Hepatocyte (in vitro differentiated cells): ENCODE data around the gene JCHAIN. TPM values are rescaled to one million over a fixed set of nuclear protein-coding genes. Genes with fewer than 3 reads are reported as not detected.

Experiments used
- DNase-seq: peaks from one replicate; pipeline ENCODE4 v3.0.0-alpha.2; 2016; ENCODE audit warnings: low spot score
- H2AFZ ChIP-seq: fragments of 200-600 bp; sonication (generic); 2 replicates; pipeline ENCODE4 v1.6.0; 2016; ENCODE audit warnings: antibody characterized with exemption, mild to moderate bottlenecking
- H3K27ac ChIP-seq: fragments of 200-600 bp; sonication (generic); 2 replicates; pipeline ENCODE4 v1.5.1; 2016; ENCODE audit warnings: mild to moderate bottlenecking
- H3K27me3 ChIP-seq: fragments of 200-600 bp; sonication (generic); 2 replicates; pipeline ENCODE4 v1.6.1; 2016
- H3K36me3 ChIP-seq: fragments of 200-600 bp; sonication (generic); replicated peaks from 2 replicates; pipeline ENCODE4 v1.5.1; 2016; ENCODE audit warnings: low read depth; ENCODE audit not compliant: insufficient read depth
- H3K4me1 ChIP-seq: fragments of 200-600 bp; sonication (generic); 2 replicates; pipeline ENCODE4 v1.5.1; 2016; ENCODE audit warnings: mild to moderate bottlenecking, moderate library complexity; ENCODE audit not compliant: insufficient read depth
- H3K4me2 ChIP-seq: fragments of 200-600 bp; sonication (generic); 2 replicates; pipeline ENCODE4 v1.6.0; 2016
- H3K4me3 ChIP-seq: fragments of 200-600 bp; sonication (generic); 2 replicates; pipeline ENCODE4 v1.5.1; 2016; ENCODE audit warnings: mild to moderate bottlenecking
- H3K79me2 ChIP-seq: fragments of 200-600 bp; sonication (generic); 2 replicates; pipeline ENCODE4 v1.6.0; 2017; ENCODE audit warnings: mild to moderate bottlenecking
- H3K9me2 ChIP-seq: fragments of 200-600 bp; sonication (generic); replicated peaks from 2 replicates; pipeline ENCODE4 v1.6.0; 2017; ENCODE audit warnings: mild to moderate bottlenecking; ENCODE audit not compliant: insufficient read depth
- H3K9me3 ChIP-seq: fragments of 200-600 bp; sonication (generic); 2 replicates; pipeline ENCODE4 v1.5.1; 2016; ENCODE audit warnings: low read depth, mild to moderate bottlenecking
- H4K20me1 ChIP-seq: fragments of 200-600 bp; sonication (generic); 2 replicates; pipeline ENCODE4 v1.6.0; 2016; ENCODE audit warnings: mild to moderate bottlenecking; ENCODE audit not compliant: insufficient read depth, poor library complexity, severe bottlenecking
- EZH2 ChIP-seq: fragments of 200-600 bp; sonication (generic); IDR thresholded peaks from 2 replicates; pipeline ENCODE4 v1.6.1; 2016; ENCODE audit warnings: antibody characterized with exemption, mild to moderate bottlenecking, borderline replicate concordance
- EZH2phosphoT487 ChIP-seq: fragments of 200-600 bp; sonication (generic); IDR thresholded peaks from one replicate; pipeline ENCODE4 v1.6.1; 2018; ENCODE audit warnings: antibody characterized with exemption, mild to moderate bottlenecking, low read depth, moderate library complexity; ENCODE audit not compliant: unreplicated experiment, severe bottlenecking
- WGBS: methylation state at CpG from one replicate; pipeline ENCODE4 v1.1.6; 2016; ENCODE audit warnings: low lambda C conversion rate; ENCODE audit errors: missing lambda C conversion rate; 5-methylcytosine and 5-hydroxymethylcytosine counted together
- polyA plus RNA-seq: library from polyadenylated mRNA; unstranded; fragments of >200 nt; fragmentation: Nextera tagmentation; extraction: Ambion mirVana; gene quantifications from 2 replicates; pipeline ENCODE4 v1.2.1, GENCODE V29; 2016
- total RNA-seq: library from RNA; depleted of rRNA; stranded (reverse); fragments of >200 nt; gene quantifications from 2 replicates; pipeline ENCODE4 v1.2.3, GENCODE V29; 2014
- TF ChIP-seq, protein P1 (sequence below): fragments of 200-600 bp; sonication (generic); IDR thresholded peaks from 2 replicates; pipeline ENCODE4 v1.5.1; 2016; ENCODE audit warnings: antibody characterized with exemption, mild to moderate bottlenecking; ENCODE audit not compliant: poor library complexity

The JCHAIN gene
- total and polyA plus RNA-seq, 2 experiments from 2014 or later = not detected

DNA sequence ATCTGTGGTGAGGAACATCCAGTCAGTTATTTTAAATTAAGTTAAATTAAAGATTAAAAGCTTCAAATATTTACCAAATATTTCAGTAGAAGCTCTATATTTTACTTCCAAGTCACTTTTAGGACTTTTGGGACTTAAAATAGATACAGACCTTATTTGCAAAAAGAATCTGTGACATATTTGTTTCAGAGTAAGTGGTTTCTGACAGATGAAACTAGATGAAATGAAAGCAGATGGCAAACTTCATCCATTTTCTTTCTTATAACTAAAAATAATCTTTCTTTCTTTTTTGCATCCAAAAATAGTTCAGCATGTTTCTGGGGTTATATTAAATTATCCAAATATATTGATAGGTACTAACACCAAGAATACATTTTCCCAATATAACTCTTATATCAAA is 15.4 kb upstream of the JCHAIN start:
- Histone ChIP-seq H3K9me2 (no peaks in the 10 kb centered on the region), H3K27ac (no peak overlapping the region), H3K36me3 (no peaks in the 10 kb centered on the region), H3K4me3 (no peak overlapping the region), H2AFZ (no peak overlapping the region), H3K4me2 (no peak overlapping the region), H3K27me3 (no peaks in the 10 kb centered on the region), H3K79me2 (no peaks in the 10 kb centered on the region), H3K9me3 (no peaks in the 10 kb centered on the region), H3K4me1 (no peaks in the 10 kb centered on the region), H4K20me1 (no peaks in the 10 kb centered on the region)
- no peak for TF ChIP-seq EZH2
- TF ChIP-seq, protein P1, sequence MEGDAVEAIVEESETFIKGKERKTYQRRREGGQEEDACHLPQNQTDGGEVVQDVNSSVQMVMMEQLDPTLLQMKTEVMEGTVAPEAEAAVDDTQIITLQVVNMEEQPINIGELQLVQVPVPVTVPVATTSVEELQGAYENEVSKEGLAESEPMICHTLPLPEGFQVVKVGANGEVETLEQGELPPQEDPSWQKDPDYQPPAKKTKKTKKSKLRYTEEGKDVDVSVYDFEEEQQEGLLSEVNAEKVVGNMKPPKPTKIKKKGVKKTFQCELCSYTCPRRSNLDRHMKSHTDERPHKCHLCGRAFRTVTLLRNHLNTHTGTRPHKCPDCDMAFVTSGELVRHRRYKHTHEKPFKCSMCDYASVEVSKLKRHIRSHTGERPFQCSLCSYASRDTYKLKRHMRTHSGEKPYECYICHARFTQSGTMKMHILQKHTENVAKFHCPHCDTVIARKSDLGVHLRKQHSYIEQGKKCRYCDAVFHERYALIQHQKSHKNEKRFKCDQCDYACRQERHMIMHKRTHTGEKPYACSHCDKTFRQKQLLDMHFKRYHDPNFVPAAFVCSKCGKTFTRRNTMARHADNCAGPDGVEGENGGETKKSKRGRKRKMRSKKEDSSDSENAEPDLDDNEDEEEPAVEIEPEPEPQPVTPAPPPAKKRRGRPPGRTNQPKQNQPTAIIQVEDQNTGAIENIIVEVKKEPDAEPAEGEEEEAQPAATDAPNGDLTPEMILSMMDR = no peak
- no peak for TF ChIP-seq EZH2phosphoT487
- DNase-seq = no peak

DNA sequence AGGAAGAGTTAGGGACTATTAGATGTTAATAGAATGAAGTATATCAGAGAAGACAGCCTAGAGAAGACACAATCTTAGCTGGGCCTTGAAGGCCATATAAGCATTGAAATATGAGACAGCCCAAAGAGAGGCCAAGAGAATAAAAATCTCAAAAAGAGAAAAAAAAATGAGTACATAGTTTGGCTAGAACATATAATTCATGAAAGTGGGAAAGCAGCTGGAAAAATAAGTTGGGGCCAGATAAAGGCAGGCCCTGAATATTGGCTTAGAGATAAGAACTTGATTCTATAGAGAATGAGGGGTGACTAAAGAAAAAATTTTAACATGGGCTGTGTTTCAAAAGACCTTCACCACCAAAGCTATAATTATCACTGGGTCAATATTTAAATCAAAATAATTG is 14.6 kb upstream of the JCHAIN start:
- Histone ChIP-seq H3K36me3 (no peaks in the 10 kb centered on the region), H3K4me2 (no peak overlapping the region), H3K79me2 (no peaks in the 10 kb centered on the region), H3K9me3 (no peaks in the 10 kb centered on the region), H3K4me1 (no peaks in the 10 kb centered on the region), H3K4me3 (no peak overlapping the region), H3K27me3 (no peaks in the 10 kb centered on the region), H2AFZ (no peak overlapping the region), H3K9me2 (no peaks in the 10 kb centered on the region), H4K20me1 (no peaks in the 10 kb centered on the region), H3K27ac (no peak overlapping the region)
- no peak for TF ChIP-seq EZH2phosphoT487
- no peak for DNase-seq

DNA sequence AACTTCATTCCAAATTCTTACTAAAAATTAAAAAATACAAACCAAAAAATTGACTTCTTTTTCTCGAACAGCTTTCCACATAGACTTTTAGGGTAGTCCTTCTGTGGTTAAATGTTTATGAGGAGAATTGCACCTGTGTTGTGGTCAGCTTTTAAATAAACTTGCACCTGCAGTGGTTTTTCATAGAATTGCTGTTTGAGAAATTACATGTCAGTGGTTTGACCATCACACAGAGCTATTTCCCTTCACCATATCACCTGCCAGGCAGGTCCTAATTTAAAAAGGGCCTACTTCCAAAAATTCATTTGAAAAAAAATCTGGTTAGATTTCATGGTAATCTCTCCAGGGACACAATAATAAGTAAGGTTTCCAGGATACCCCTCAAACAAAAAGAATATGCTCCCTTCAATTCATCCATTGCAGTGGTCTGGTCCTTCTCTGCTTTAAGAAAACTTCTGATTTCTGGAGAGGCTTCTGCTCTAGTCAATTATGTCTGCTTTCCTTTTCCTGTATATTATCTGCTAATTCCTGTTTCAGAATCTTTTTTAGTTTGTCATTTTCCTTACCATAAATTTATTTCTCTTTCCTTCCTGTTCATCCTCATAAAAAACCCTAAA is 12.2 kb upstream of the JCHAIN start:
- H3K4me2 ChIP-seq = no peak overlapping the region
- no peaks in the 10 kb centered on the region for H3K36me3 ChIP-seq
- no peak overlapping the region for H2AFZ ChIP-seq
- no peaks in the 10 kb centered on the region for H3K9me3 ChIP-seq
- no peak overlapping the region for H3K27ac ChIP-seq
- no peaks in the 10 kb centered on the region for H4K20me1 ChIP-seq
- no peaks in the 10 kb centered on the region for H3K79me2 ChIP-seq
- no peak overlapping the region for H3K4me3 ChIP-seq
- no peaks in the 10 kb centered on the region for H3K4me1 ChIP-seq
- WGBS = 98% methylated on average over 1 of the region's 1 CpG
- no peak for DNase-seq
- TF ChIP-seq, protein P1 = no peak
- no peak for TF ChIP-seq EZH2
- TF ChIP-seq EZH2phosphoT487 = no peak
- no peaks in the 10 kb centered on the region for H3K9me2 ChIP-seq
- no peaks in the 10 kb centered on the region for H3K27me3 ChIP-seq

DNA sequence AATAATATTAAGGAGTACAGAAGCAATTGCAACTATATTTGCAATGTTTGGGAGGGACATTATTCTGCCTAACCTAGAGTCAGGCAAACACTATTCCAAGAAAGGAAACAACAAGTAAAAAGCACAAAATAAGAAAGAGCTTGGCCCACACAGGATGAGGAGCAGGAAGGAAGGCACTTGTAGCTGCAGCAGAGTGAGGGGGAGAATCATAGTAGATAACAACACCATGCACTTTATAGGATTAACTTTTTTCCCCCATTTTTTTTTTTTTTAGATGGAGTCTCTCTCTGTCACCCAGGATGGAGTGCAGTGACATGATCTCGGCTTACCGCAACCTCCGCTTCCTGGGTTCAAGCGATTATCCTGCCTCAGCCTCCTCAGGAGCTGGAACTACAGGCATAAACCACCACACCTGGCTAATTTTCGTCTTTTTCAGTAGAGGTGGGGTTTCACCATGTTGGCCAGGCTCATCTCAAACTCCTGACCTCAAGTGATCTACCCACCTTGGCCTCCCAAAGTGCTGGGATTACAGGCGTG is 10.3 kb upstream of the JCHAIN start:
- no peak overlapping the region for H2AFZ ChIP-seq
- no peaks in the 10 kb centered on the region for H4K20me1 ChIP-seq
- H3K4me1 ChIP-seq = no peaks in the 10 kb centered on the region
- no peaks in the 10 kb centered on the region for H3K36me3 ChIP-seq
- no peak for TF ChIP-seq EZH2
- no peak for TF ChIP-seq EZH2phosphoT487
- TF ChIP-seq, protein P1 = no peak
- H3K9me3 ChIP-seq = no peaks in the 10 kb centered on the region
- H3K79me2 ChIP-seq = no peaks in the 10 kb centered on the region
- H3K27ac ChIP-seq = no peak overlapping the region
- no peak for DNase-seq
- H3K4me2 ChIP-seq = no peak overlapping the region
- H3K27me3 ChIP-seq = no peaks in the 10 kb centered on the region
- 92% methylated on average over 6 of the region's 6 CpGs for WGBS
- no peak overlapping the region for H3K4me3 ChIP-seq
- H3K9me2 ChIP-seq = no peaks in the 10 kb centered on the region
